Measurements from ENCODE around the gene CCDC85C. TPM values are rescaled to one million over a fixed set of nuclear protein-coding genes. Genes with fewer than 3 reads are reported as not detected.

Gene CCDC85C
- total RNA-seq, 1 experiment from 2014 or later = 42.3 TPM

DNA sequence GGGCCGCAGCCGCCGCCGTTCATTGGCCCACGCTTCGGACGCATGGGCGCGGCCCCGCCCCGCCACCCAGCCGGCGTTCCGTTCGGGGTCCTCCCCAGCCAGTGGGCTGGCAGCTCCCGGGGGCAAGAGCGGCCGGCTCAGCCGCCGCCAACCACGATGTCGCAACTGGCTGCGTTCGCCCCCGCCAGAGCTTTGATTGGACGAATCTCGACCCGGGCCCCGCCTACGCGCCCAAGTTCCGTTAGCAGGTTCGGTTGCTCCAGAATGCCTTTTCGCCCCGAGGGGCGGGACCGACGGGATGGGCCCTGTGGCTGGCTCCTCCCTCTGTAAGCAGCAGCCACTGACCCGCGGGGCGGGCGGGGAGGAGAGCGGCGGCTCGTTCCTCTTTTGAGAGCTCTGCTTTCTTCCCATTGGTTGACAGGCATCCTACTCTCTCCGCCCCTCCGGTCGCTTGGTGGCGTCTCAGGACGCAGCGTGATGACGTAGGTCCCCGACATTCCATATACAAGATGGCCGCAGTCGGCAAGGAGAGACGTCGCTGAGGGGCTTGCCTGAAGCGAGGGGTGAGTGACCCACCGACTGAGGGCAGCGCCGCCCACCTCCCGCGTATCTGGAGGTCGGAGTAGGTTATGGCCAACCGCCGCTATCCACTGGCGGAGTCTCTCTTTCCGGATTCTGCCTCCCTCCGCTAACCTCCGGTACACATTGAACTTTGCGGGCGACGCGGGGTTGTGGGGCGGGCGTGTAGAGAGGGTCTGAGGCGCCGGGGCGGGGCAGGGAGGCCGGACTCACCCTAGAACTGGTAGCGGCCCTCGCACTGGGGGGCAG is 122.9 kb downstream of the CCDC85C start, which contains the start of gene CCNK (continued):
- TF ChIP-seq ZBTB33 (IDR thresholded peaks at IDR 0.05; ENCODE audit: extremely low read depth, insufficient replicate concordance, low read length) (no peak), ZNF274 (IDR thresholded peaks at IDR 0.05; ENCODE audit: low read depth, low read length) (no peak), RAD21 (IDR thresholded peaks at IDR 0.05; ENCODE audit: low read depth) (no peak), JUND (IDR thresholded peaks at IDR 0.05) (no peak)

- H3K4me1 ChIP-seq (ENCODE audit: control insufficient read depth in 1 of 2, insufficient read depth in 2 of 2, low read length in 2 of 2) = peaks cover 12 to 18% of the 10 kb centered on the region in 2 experiments; a peak in 3 of 4 replicates
- ChIA-PET POLR2A (interaction anchor here (1.0 to 1.2 kb wide), 4 partner anchors 12 to 120 kb away, joined by 3 to 5 read pairs (median 4); no protein-coding TSS in a partner anchor), RAD21 (ENCODE audit: low non-redundant PET in 1 of 2, low total read pairs in 2 of 2, uncharacterized antibody in 2 of 2, unreplicated experiment in 2 of 2) (no interaction called here), CTCF (interaction anchor here (0.6 to 0.9 kb wide), 4 partner anchors 87 to 204 kb away, joined by 3 to 4 read pairs (median 4); partner anchors contain the start of gene CYP46A1)
- peak within 1 kb of the TSS; percentile 93 for H3K9ac ChIP-seq (ENCODE audit: low read length)
- H3K9me2 ChIP-seq (ENCODE audit: insufficient read depth) = no peaks in the 10 kb centered on the region
- H4K20me1 ChIP-seq (ENCODE audit: insufficient read depth) = peaks cover 23% of the 10 kb centered on the region; the same call in 1 of the 2 replicates
- peak; percentile 56; the same call in 1 of the 2 replicates for TF ChIP-seq POLR2AphosphoS5 (IDR thresholded peaks at IDR 0.05; ENCODE audit: low read depth, low read length)
- TF ChIP-seq, protein P1, sequence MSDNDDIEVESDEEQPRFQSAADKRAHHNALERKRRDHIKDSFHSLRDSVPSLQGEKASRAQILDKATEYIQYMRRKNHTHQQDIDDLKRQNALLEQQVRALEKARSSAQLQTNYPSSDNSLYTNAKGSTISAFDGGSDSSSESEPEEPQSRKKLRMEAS (IDR thresholded peaks at IDR 0.05) = peak; percentile 43; the same call in 1 of the 2 replicates
- TF ChIP-seq EZH2 (IDR thresholded peaks at IDR 0.05) = no peak
- TF ChIP-seq ZFX (IDR thresholded peaks at IDR 0.05) = peak; percentile 77
- no peak for TF ChIP-seq CBX3 (IDR thresholded peaks at IDR 0.05; ENCODE audit: low read depth)
- TF ChIP-seq, protein P2, sequence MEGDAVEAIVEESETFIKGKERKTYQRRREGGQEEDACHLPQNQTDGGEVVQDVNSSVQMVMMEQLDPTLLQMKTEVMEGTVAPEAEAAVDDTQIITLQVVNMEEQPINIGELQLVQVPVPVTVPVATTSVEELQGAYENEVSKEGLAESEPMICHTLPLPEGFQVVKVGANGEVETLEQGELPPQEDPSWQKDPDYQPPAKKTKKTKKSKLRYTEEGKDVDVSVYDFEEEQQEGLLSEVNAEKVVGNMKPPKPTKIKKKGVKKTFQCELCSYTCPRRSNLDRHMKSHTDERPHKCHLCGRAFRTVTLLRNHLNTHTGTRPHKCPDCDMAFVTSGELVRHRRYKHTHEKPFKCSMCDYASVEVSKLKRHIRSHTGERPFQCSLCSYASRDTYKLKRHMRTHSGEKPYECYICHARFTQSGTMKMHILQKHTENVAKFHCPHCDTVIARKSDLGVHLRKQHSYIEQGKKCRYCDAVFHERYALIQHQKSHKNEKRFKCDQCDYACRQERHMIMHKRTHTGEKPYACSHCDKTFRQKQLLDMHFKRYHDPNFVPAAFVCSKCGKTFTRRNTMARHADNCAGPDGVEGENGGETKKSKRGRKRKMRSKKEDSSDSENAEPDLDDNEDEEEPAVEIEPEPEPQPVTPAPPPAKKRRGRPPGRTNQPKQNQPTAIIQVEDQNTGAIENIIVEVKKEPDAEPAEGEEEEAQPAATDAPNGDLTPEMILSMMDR (IDR thresholded peaks at IDR 0.05 in 2 of 3, conservative IDR thresholded peaks at IDR 0.05 in 1 of 3; ENCODE audit: borderline replicate concordance in 1 of 3, insufficient read depth in 1 of 3, low read depth in 2 of 3, low read length in 2 of 3) = peak in 2 of 3 experiments; percentile 9 to 27; a peak in 1 of 6 replicates
- no peak for TF ChIP-seq POLR2A (IDR thresholded peaks at IDR 0.05; ENCODE audit: borderline replicate concordance, extremely low read depth, insufficient read depth, insufficient read length)
- no peak for TF ChIP-seq ZBTB33 (IDR thresholded peaks at IDR 0.05; ENCODE audit: extremely low read depth, insufficient replicate concordance, low read length)
- BruUV-seq (replicated peaks) = no TSS peak
- peaks cover 90% of the 10 kb centered on the region for H3K79me2 ChIP-seq (ENCODE audit: insufficient read depth, low read length)
- intact Hi-C loops (cut with micrococcal nuclease) = loop anchor here (2.0 kb wide), 1 partner anchor 125 kb away; the partner anchor contains the start of gene CCDC85C
- H3K27ac ChIP-seq (ENCODE audit: low read depth, low read length) = peak within 1 kb of the TSS; percentile 86
- no peaks in the 10 kb centered on the region for H3K9me3 ChIP-seq (ENCODE audit: control insufficient read depth in 1 of 2, insufficient read depth in 1 of 2, low read depth in 1 of 2, low read length in 2 of 2)
- peak within 1 kb of the TSS; percentile 96 for H3K4me2 ChIP-seq (ENCODE audit: low read length)
- no peaks in the 10 kb centered on the region for H3K36me3 ChIP-seq (ENCODE audit: control insufficient read depth in 1 of 2, insufficient read depth in 2 of 2, low read length in 2 of 2)
- peak within 1 kb of the TSS; percentile 76 to 89 for H3K4me3 ChIP-seq (replicated peaks in 1 of 2; ENCODE audit: low read depth in 1 of 2, low read length in 2 of 2)
- ATAC-seq (0 out of 2 replicates have a peak, but pooled peaks have one; percentile 0), DNase-seq (ENCODE audit: low read depth, low spot score) (peak; percentile 13)
- H3K27me3 ChIP-seq (ENCODE audit: insufficient read depth, low read length) = no peaks in the 10 kb centered on the region
- H2AFZ ChIP-seq (ENCODE audit: low read depth, low read length, poor library complexity, severe bottlenecking) = no peak within 1 kb of the TSS
Observed at GRCh38 chr14:99479906-99480869, 123.8 kb downstream of the CCDC85C start, which contains the start of gene SETD3. Gene SETD3 (minus strand): TSS chr14:99480859. CDS start chr14:99465805, 15,054 bp downstream.

Measured in HCT116 (cell line).